ENCODE results near the gene GDF10.

GDF10 gene

GRCh38 chr10:47336387-47337134, 36.6 kb downstream of the GDF10 start:
- H3K27ac ChIP-seq: no peak overlapping the region
- no peak for TF ChIP-seq CTCF (conservative IDR thresholded peaks at IDR 0.05)

- no peak overlapping the region for H3K27ac ChIP-seq
- TF ChIP-seq CTCF (conservative IDR thresholded peaks at IDR 0.05): no peak
Measured at GRCh38 chr10:47337310-47337709, 37.3 kb downstream of the GDF10 start.

GRCh38 chr10:47339186-47339735, 39.3 kb downstream of the GDF10 start:
- no peak for TF ChIP-seq CTCF (conservative IDR thresholded peaks at IDR 0.05)
- no peak overlapping the region for H3K27ac ChIP-seq

- H3K27ac ChIP-seq: no peak overlapping the region
- TF ChIP-seq CTCF (conservative IDR thresholded peaks at IDR 0.05): no peak
Measured at GRCh38 chr10:47339759-47340607, 40.0 kb downstream of the GDF10 start.

GRCh38 chr10:47340608-47341170, 40.7 kb downstream of the GDF10 start:
- no peak overlapping the region for H3K27ac ChIP-seq
- peak; percentile 91 for TF ChIP-seq CTCF (conservative IDR thresholded peaks at IDR 0.05)

- TF ChIP-seq CTCF (conservative IDR thresholded peaks at IDR 0.05): no peak
- no peak overlapping the region for H3K27ac ChIP-seq
Measured at GRCh38 chr10:47344996-47345870, 45.2 kb downstream of the GDF10 start.

Measured in VCaP (cell line).